Breast epithelium (tissue), 4 donors: ENCODE measurements around the gene ANKS1B. TPM values are rescaled to one million over a fixed set of nuclear protein-coding genes. Genes with fewer than 3 reads are reported as not detected.
"Not testable (repeated sequence)": the region's sequence is repeated elsewhere in the genome, so short reads cannot be mapped to it uniquely, and the experiment has no call there.

Experiments used
- DNase-seq, 2 donors: peaks; one replicate each; pipeline ENCODE4 v3.0.0-alpha.2; 2019; ENCODE audit warnings: low spot score in 2 of 2
- H3K27ac ChIP-seq, 2 donors: fragments of 200-600 bp; sonication (generic) in 1 of 2; one replicate each; pipeline ENCODE4 v1.5.1; 2016 to 2019; ENCODE audit warnings: mild to moderate bottlenecking in 1 of 2
- H3K27me3 ChIP-seq, 2 donors: fragments of 200-600 bp; sonication (generic) in 1 of 2; one replicate each; pipeline versions ENCODE4 v1.5.1 to v1.6.0; 2017 to 2019; ENCODE audit warnings: control low read depth in 1 of 2, mild to moderate bottlenecking in 1 of 2
- H3K36me3 ChIP-seq: fragments of 200-600 bp; one replicate; pipeline ENCODE4 v1.5.1; 2019
- H3K4me1 ChIP-seq, 2 donors: fragments of 200-600 bp; sonication (generic); one replicate each; pipeline ENCODE4 v1.5.1; 2016 to 2019; ENCODE audit warnings: control low read depth in 1 of 2
- H3K4me3 ChIP-seq, 3 donors: fragments of 200-600 bp; sonication (generic); 1 replicate in 2 of 3; 2 replicates in 1 of 3; pipeline ENCODE4 v1.5.1; 2016 to 2019; ENCODE audit warnings: mild to moderate bottlenecking in 3 of 3, moderate library complexity in 2 of 3
- H3K9me3 ChIP-seq, 2 donors: fragments of 200-600 bp; sonication (generic) in 1 of 2; one replicate each; pipeline ENCODE4 v1.5.1; 2016 to 2019; ENCODE audit warnings: control low read depth in 1 of 2
- POLR2A ChIP-seq: fragments of 450-650 bp; IDR thresholded peaks from one replicate; pipeline ENCODE4 v1.6.1; 2016; ENCODE audit warnings: antibody characterized with exemption, mild to moderate bottlenecking, moderate library complexity
- POLR2AphosphoS5 ChIP-seq, 3 donors: sonication (generic); formaldehyde crosslinking; IDR thresholded peaks; one replicate each; pipeline ENCODE4 v1.6.1; 2017; ENCODE audit warnings: antibody characterized with exemption in 3 of 3
- intact Hi-C: fragments of 100-400 bp; cut with DNase I; formaldehyde crosslinking; loops from one replicate; pipeline ENCODE4 v1.15.1; 2023; ENCODE audit warnings: low total_unique reads
- total RNA-seq, 3 donors: library from RNA; depleted of rRNA; stranded (reverse); fragments of >200 nt; gene quantifications; one replicate each; pipeline ENCODE4 v1.1.0, GENCODE V29; 2016
- TF ChIP-seq, protein P1 (sequence below), 3 donors: fragments of 450-650 bp; IDR thresholded peaks; one replicate each; pipeline ENCODE4 v1.5.1; 2016 to 2017; ENCODE audit warnings: antibody characterized with exemption in 3 of 3, mild to moderate bottlenecking in 3 of 3, moderate library complexity in 3 of 3

Gene ANKS1B
- total RNA-seq, 3 donors from 2014 or later: 16.6 to 115 (median 32.4) TPM

DNA sequence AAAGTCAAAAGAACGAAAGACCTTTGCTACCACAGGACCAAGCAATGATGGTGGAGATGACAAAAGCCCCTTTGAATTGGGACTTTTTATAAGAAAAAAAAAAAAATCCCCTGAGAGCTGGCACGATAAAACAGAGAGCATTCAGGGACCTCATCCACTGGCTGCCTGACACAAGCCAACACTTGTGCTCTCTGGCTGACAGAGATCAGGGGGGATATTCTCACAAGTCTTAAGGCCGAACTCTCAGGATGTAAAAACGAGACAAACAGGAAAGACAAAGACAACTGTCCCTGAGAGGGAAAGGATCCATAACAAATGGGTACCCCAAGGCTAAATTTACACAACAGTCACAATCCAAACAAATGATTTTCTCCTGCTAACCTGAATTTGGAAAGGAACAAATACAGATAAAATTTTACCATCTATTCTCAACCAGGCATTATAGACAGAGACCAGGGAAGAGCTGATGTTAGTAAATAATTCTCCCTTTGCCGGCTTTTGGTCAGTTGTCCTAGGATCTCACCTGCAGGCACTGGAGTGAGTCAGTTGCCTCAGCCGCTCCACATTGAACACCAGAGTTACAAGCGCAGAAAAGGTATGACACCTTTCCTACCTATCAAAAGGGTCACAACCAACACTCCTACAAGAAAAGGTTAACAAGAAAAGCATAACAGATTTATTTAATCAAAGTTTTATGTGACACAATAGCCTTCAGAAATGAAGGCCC, 375.1 kb downstream of the ANKS1B start:
- Histone ChIP-seq H3K4me3 (no peak overlapping the region), H3K27ac (no peak overlapping the region), H3K9me3 (no peaks in the 10 kb centered on the region), H3K36me3 (no peaks in the 10 kb centered on the region), H3K4me1 (no peaks in the 10 kb centered on the region), H3K27me3 (no peaks in the 10 kb centered on the region)
- DNase-seq: no peak
- TF ChIP-seq, protein P1, sequence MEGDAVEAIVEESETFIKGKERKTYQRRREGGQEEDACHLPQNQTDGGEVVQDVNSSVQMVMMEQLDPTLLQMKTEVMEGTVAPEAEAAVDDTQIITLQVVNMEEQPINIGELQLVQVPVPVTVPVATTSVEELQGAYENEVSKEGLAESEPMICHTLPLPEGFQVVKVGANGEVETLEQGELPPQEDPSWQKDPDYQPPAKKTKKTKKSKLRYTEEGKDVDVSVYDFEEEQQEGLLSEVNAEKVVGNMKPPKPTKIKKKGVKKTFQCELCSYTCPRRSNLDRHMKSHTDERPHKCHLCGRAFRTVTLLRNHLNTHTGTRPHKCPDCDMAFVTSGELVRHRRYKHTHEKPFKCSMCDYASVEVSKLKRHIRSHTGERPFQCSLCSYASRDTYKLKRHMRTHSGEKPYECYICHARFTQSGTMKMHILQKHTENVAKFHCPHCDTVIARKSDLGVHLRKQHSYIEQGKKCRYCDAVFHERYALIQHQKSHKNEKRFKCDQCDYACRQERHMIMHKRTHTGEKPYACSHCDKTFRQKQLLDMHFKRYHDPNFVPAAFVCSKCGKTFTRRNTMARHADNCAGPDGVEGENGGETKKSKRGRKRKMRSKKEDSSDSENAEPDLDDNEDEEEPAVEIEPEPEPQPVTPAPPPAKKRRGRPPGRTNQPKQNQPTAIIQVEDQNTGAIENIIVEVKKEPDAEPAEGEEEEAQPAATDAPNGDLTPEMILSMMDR (IDR thresholded peaks at IDR 0.05): no peak
- TF ChIP-seq POLR2AphosphoS5 (IDR thresholded peaks at IDR 0.05): no peak
- no peak for TF ChIP-seq POLR2A
- intact Hi-C loops: no loop called here

GRCh38 chr12:99600388-99600787, 384.3 kb downstream of the ANKS1B start:
- Histone ChIP-seq H3K4me3 (no peak overlapping the region), H3K36me3 (no peaks in the 10 kb centered on the region), H3K9me3 (no peaks in the 10 kb centered on the region), H3K27me3 (no peaks in the 10 kb centered on the region), H3K27ac (no peak overlapping the region), H3K4me1 (no peaks in the 10 kb centered on the region)
- DNase-seq: no peak
- intact Hi-C loops: no loop called here
- TF ChIP-seq, protein P1 (IDR thresholded peaks at IDR 0.05): no peak
- TF ChIP-seq POLR2AphosphoS5 (IDR thresholded peaks at IDR 0.05) (no peak), POLR2A (no peak)

- Histone ChIP-seq H3K4me1 (no peaks in the 10 kb centered on the region), H3K9me3 (no peaks in the 10 kb centered on the region), H3K27ac (no peak overlapping the region), H3K27me3 (no peaks in the 10 kb centered on the region), H3K36me3 (no peaks in the 10 kb centered on the region), H3K4me3 (no peak overlapping the region)
- intact Hi-C loops: no loop called here
- no peak for DNase-seq
- TF ChIP-seq POLR2A: no peak
These were observed 386.0 kb downstream of the ANKS1B start for GRCh38 chr12:99598785-99599184.

DNA sequence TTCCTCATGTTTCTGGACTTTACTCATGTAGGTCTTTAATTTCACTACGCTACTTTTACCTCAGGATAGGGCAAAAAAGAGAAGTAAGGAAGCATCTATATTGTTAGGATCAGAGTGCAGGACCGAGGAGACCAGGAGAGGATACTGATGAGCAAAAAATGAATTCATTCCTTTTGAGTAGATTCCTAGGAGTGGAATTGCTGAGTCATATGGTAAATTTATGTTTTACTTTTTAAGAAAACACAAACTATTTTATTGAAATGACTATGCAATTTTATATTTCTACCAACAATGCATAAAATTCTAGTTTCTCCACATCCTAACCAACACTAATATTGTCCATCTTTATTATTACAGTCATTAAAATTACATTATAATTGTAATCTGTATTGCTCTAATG, 388.0 kb downstream of the ANKS1B start:
- H3K27ac ChIP-seq: no peak overlapping the region
- no peaks in the 10 kb centered on the region for H3K36me3 ChIP-seq
- no peak for DNase-seq
- H3K9me3 ChIP-seq: no peaks in the 10 kb centered on the region
- TF ChIP-seq, protein P1 (IDR thresholded peaks at IDR 0.05): no peak
- TF ChIP-seq POLR2A (no peak), POLR2AphosphoS5 (IDR thresholded peaks at IDR 0.05) (no peak)
- H3K4me3 ChIP-seq: no peak overlapping the region
- H3K4me1 ChIP-seq: no peaks in the 10 kb centered on the region
- intact Hi-C loops: no loop called here
- H3K27me3 ChIP-seq: no peaks in the 10 kb centered on the region

DNA sequence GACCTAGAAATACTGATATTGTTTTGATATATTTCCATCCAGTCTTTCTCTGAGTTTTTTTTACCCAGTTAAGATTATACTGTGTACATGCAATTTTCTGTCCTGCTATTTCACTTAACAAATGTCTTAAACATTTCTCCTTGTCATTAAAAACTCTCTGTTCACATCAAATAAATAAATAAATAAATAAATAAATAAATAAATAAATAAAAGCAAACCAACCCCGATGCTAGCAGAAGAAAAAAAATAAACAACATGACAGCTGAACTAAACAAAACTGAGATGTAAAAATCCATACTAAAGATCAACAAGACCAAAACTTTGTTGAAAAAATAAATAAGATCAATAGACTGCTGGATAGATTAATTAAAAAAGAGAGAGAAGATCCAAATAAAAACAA, 407.6 kb downstream of the ANKS1B start:
- H3K4me3 ChIP-seq, H3K36me3 ChIP-seq, H3K27me3 ChIP-seq, H3K27ac ChIP-seq, intact Hi-C loops, DNase-seq, H3K4me1 ChIP-seq, H3K9me3 ChIP-seq: not testable (repeated sequence)

GRCh38 chr12:99573980-99574379, 410.8 kb downstream of the ANKS1B start:
- no peak overlapping the region for H3K27ac ChIP-seq
- H3K36me3 ChIP-seq: no peaks in the 10 kb centered on the region
- no peaks in the 10 kb centered on the region for H3K27me3 ChIP-seq
- TF ChIP-seq POLR2A (no peak), POLR2AphosphoS5 (IDR thresholded peaks at IDR 0.05) (no peak)
- TF ChIP-seq, protein P1 (IDR thresholded peaks at IDR 0.05): no peak
- H3K4me1 ChIP-seq: no peaks in the 10 kb centered on the region
- no peaks in the 10 kb centered on the region for H3K9me3 ChIP-seq
- intact Hi-C loops: no loop called here
- no peak overlapping the region for H3K4me3 ChIP-seq
- DNase-seq: no peak
